Sigmoid colon (tissue), 7 donors: ENCODE measurements around the gene MAGI2. TPM values are rescaled to one million over a fixed set of nuclear protein-coding genes. Genes with fewer than 3 reads are reported as not detected.

Experiments used
- DNase-seq: peaks from one replicate; pipeline ENCODE4 v3.0.0-alpha.2; 2019
- H3K27ac ChIP-seq, 4 donors: fragments of 200-600 bp; sonication (generic); one replicate each; pipeline ENCODE4 v1.5.1; 2016 to 2019; ENCODE audit warnings: mild to moderate bottlenecking in 1 of 4
- H3K27me3 ChIP-seq, 3 donors: fragments of 200-600 bp; sonication (generic); one replicate each; pipeline ENCODE4 v1.5.1; 2019; ENCODE audit warnings: mild to moderate bottlenecking in 1 of 3
- H3K36me3 ChIP-seq, 4 donors: fragments of 200-600 bp; sonication (generic); one replicate each; pipeline ENCODE4 v1.5.1; 2016 to 2019
- H3K4me1 ChIP-seq, 4 donors: fragments of 200-600 bp; sonication (generic); one replicate each; pipeline ENCODE4 v1.5.1; 2017 to 2019
- H3K4me3 ChIP-seq, 4 donors: fragments of 200-600 bp; sonication (generic); one replicate each; pipeline ENCODE4 v1.5.1; 2017 to 2019; ENCODE audit warnings: mild to moderate bottlenecking in 2 of 4, moderate library complexity in 1 of 4
- H3K9me3 ChIP-seq, 4 donors: fragments of 200-600 bp in 3 of 4; sonication (generic) in 3 of 4; one replicate each; pipeline versions ENCODE4 v1.5.1 to v1.6.1; 2013 to 2019
- EP300 ChIP-seq, 4 donors: sonication (generic); formaldehyde crosslinking; IDR thresholded peaks; one replicate each; pipeline ENCODE4 v1.6.1; 2017; ENCODE audit warnings: antibody characterized with exemption in 4 of 4
- POLR2A ChIP-seq, 2 donors: fragments of 450-650 bp; IDR thresholded peaks; one replicate each; pipeline ENCODE4 v1.6.1; 2016; ENCODE audit warnings: antibody characterized with exemption in 2 of 2, mild to moderate bottlenecking in 2 of 2, moderate library complexity in 2 of 2
- POLR2AphosphoS5 ChIP-seq, 4 donors: sonication (generic); formaldehyde crosslinking; IDR thresholded peaks; one replicate each; pipeline ENCODE4 v1.6.1; 2017; ENCODE audit warnings: antibody characterized with exemption in 4 of 4
- WGBS, 2 donors: extraction: QIAGEN DNeasy Blood & Tissue Kit; methylation state at CpG; one replicate each; pipeline ENCODE4 v1.1.7; 2013; 5-methylcytosine and 5-hydroxymethylcytosine counted together
- intact Hi-C: fragments of 100-400 bp; cut with DNase I; formaldehyde crosslinking; loops from one replicate; pipeline ENCODE4 v1.15.1; 2023
- polyA plus RNA-seq, 3 donors: library from polyadenylated mRNA; stranded (reverse); fragments of 200-250 nt; gene quantifications; one replicate each; pipeline ENCODE4 v1.2.3, GENCODE V29; 2013
- total RNA-seq, 4 donors: library from RNA; depleted of rRNA; stranded (reverse); fragments of >200 nt; gene quantifications; one replicate each; pipeline ENCODE4 v1.1.0, GENCODE V29; 2016
- TF ChIP-seq, protein P1 (sequence below), 4 experiments: fragments of 450-650 bp in 3 of 4; fragments of 200-600 bp in 1 of 4; IDR thresholded peaks; one replicate each; pipeline ENCODE4 v1.5.1; 2016 to 2019; ENCODE audit warnings: antibody characterized with exemption in 4 of 4, mild to moderate bottlenecking in 3 of 4, moderate library complexity in 2 of 4
- donor health status: healthy with polysubstance abuse.
- donor health status: Bipolar disorder and iron deficiency.
- donor health status: healthy.

Gene MAGI2
- total and polyA plus RNA-seq, 7 donors = 0.69 to 26.9 (median 14.7) TPM

DNA sequence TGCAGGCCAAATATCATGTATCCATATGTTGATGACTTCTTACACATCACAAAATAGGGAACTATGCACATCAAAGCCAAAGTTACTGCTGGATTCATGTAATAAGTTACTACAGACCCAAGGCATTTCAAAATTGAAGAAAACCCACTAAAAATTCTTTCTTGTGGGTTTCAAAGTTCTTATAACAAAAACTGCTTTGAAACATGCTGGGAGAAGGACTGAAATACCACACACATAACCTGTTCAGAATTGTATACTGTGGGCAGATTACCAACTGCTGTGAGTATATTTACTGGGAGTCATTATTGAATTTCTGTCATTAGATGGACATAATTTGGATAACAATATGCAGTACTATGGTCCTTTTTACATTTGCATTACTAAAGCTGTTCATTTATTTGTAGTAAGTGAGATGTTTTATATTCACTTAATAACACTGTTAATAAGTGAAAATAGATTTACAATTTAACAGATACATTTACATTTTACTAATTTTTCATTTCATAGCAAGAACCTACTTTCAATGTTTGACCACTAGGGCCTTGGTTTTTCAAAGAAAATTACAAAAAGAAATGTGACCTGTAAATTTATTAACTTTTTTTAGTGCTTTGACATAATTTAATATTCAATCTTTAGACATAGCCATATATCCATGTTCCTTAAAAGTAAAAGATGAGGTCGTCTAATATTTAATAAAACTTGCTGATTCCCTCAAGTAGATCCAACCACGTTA, 132.6 kb downstream of the MAGI2 start:
- H3K36me3 ChIP-seq = no peaks in the 10 kb centered on the region
- H3K4me3 ChIP-seq = no peak overlapping the region
- H3K9me3 ChIP-seq = no peaks in the 10 kb centered on the region
- H3K27ac ChIP-seq = no peak overlapping the region
- no peak for DNase-seq
- intact Hi-C loops = no loop called here
- no peaks in the 10 kb centered on the region for H3K27me3 ChIP-seq
- TF ChIP-seq, protein P1, sequence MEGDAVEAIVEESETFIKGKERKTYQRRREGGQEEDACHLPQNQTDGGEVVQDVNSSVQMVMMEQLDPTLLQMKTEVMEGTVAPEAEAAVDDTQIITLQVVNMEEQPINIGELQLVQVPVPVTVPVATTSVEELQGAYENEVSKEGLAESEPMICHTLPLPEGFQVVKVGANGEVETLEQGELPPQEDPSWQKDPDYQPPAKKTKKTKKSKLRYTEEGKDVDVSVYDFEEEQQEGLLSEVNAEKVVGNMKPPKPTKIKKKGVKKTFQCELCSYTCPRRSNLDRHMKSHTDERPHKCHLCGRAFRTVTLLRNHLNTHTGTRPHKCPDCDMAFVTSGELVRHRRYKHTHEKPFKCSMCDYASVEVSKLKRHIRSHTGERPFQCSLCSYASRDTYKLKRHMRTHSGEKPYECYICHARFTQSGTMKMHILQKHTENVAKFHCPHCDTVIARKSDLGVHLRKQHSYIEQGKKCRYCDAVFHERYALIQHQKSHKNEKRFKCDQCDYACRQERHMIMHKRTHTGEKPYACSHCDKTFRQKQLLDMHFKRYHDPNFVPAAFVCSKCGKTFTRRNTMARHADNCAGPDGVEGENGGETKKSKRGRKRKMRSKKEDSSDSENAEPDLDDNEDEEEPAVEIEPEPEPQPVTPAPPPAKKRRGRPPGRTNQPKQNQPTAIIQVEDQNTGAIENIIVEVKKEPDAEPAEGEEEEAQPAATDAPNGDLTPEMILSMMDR (IDR thresholded peaks at IDR 0.05) = no peak
- TF ChIP-seq POLR2AphosphoS5 (IDR thresholded peaks at IDR 0.05) (no peak), POLR2A (IDR thresholded peaks at IDR 0.05) (no peak), EP300 (IDR thresholded peaks at IDR 0.05) (no peak)
- peaks cover 0 to 12% (median 5%) of the 10 kb centered on the region in 4 donors for H3K4me1 ChIP-seq
- 20 to 34% methylated on average over 2 of the region's 2 CpGs for WGBS, 2 donors

DNA sequence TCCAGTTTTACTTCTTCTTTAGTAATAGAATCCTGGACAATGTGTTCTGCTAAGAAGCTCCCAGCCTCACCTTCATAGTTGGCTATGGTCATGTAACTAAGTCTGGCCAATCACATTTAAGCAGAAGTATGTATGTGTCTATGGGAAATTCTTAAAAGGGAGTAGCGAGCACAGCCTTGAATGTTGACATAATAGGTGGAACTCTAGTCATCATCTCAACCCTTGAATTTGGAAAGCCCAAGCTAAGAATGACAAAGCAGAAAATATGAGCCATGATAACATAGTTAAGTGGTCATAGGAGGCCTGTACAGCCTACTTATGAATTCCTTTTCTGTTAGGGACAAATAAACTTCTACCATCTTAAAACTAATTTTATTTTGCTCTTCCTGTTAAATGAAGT, 134.1 kb downstream of the MAGI2 start:
- H3K36me3 ChIP-seq = no peaks in the 10 kb centered on the region
- WGBS, 2 donors = 79 to 85% methylated on average over 1 of the region's 1 CpG
- DNase-seq = no peak
- no peak overlapping the region for H3K4me3 ChIP-seq
- intact Hi-C loops = no loop called here
- H3K9me3 ChIP-seq = no peaks in the 10 kb centered on the region
- H3K27ac ChIP-seq = no peak overlapping the region
- TF ChIP-seq EP300 (IDR thresholded peaks at IDR 0.05) (no peak), POLR2AphosphoS5 (IDR thresholded peaks at IDR 0.05) (no peak)
- H3K27me3 ChIP-seq = no peaks in the 10 kb centered on the region
- peaks cover 0 to 12% (median 5%) of the 10 kb centered on the region in 4 donors for H3K4me1 ChIP-seq

DNA sequence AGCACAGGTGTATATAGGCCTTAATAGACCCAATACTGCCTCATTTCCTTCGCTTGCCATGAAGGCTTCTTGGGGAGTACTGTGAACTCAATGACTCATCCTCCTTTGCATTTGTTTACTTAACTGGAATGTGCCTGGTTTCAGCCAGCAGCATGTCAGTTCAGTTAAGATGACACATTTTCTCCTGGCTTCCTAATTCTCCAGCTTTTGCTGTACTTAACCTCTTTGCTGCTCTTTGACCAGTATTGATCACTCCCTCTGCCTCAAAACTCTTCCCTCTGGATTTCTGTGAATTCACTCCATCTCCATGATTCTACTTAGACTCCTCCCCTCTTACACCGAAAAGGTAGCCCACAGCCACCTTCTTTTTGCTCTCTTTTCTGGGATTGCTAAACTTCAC, 135.7 kb downstream of the MAGI2 start:
- no peak for TF ChIP-seq EP300 (IDR thresholded peaks at IDR 0.05)
- no peak for TF ChIP-seq POLR2AphosphoS5 (IDR thresholded peaks at IDR 0.05)
- TF ChIP-seq POLR2A (IDR thresholded peaks at IDR 0.05) = no peak
- WGBS, 2 donors = 45 to 65% methylated on average over 2 of the region's 2 CpGs
- H3K27me3 ChIP-seq = no peaks in the 10 kb centered on the region
- H3K27ac ChIP-seq = no peak overlapping the region
- peaks cover 0 to 12% (median 5%) of the 10 kb centered on the region in 4 donors for H3K4me1 ChIP-seq
- H3K36me3 ChIP-seq = no peaks in the 10 kb centered on the region
- no peak for DNase-seq
- no peaks in the 10 kb centered on the region for H3K9me3 ChIP-seq
- no peak overlapping the region for H3K4me3 ChIP-seq
- intact Hi-C loops = no loop called here

DNA sequence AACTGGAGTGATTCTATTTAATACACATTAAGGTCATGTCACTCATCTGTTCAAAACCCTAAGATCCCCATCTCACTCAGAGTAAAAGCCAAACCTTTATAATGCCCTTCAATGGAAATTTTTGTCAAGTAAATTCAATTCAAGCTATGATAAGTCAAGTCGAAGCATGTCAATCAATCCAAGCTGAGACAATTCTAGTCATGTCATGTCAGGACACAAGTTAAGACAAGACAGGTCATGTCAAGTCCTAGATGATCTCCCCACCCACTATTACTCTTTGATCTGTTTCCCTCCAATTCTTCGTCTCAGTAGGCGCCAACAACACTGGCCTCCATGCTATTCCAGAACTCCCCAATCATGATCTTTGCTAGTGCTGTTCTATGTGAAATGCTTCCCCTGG, 141.4 kb downstream of the MAGI2 start:
- Histone ChIP-seq H3K4me3 (no peak overlapping the region), H3K36me3 (no peaks in the 10 kb centered on the region), H3K4me1 (peaks cover 0 to 7% (median 2%) of the 10 kb centered on the region in 4 donors), H3K27ac (no peak overlapping the region), H3K27me3 (no peaks in the 10 kb centered on the region), H3K9me3 (no peaks in the 10 kb centered on the region)
- TF ChIP-seq POLR2AphosphoS5 (IDR thresholded peaks at IDR 0.05) (no peak), EP300 (IDR thresholded peaks at IDR 0.05) (no peak), POLR2A (IDR thresholded peaks at IDR 0.05) (no peak)
- TF ChIP-seq, protein P1 (IDR thresholded peaks at IDR 0.05) = no peak
- intact Hi-C loops = no loop called here
- no peak for DNase-seq
- WGBS, 2 donors = 96% methylated on average over 3 of the region's 3 CpGs

DNA sequence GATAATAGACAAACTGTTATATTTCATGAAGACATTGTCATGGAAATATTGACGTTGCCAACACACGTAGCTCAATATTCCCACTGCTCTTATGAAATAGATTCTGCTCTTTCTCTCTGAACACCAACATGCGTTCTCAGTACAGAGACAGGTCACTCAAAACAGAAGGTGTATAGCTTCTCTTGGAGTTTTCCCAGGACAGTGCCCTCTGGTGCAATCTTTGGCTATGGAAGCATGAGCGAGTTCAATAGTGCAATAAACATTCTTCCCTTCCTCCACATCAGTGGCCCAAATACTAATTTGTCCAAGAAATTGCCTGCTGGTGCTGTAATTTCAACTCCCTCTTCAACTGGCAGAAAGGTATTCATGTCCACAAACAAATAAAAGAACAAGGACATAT, 145.3 kb downstream of the MAGI2 start:
- intact Hi-C loops = no loop called here
- 30 to 73% methylated on average over 4 of the region's 4 CpGs for WGBS, 2 donors
- H3K4me3 ChIP-seq = no peak overlapping the region
- H3K27ac ChIP-seq = no peak overlapping the region
- H3K4me1 ChIP-seq = peaks cover 0 to 7% (median 2%) of the 10 kb centered on the region in 4 donors
- TF ChIP-seq POLR2A (IDR thresholded peaks at IDR 0.05) = no peak
- no peak for TF ChIP-seq EP300 (IDR thresholded peaks at IDR 0.05)
- TF ChIP-seq POLR2AphosphoS5 (IDR thresholded peaks at IDR 0.05) = no peak
- TF ChIP-seq, protein P1 (IDR thresholded peaks at IDR 0.05) = no peak
- no peak for DNase-seq
- H3K27me3 ChIP-seq = no peaks in the 10 kb centered on the region
- no peaks in the 10 kb centered on the region for H3K36me3 ChIP-seq
- no peaks in the 10 kb centered on the region for H3K9me3 ChIP-seq
